ENCODE results near the gene TNMD.

The TNMD gene

GRCh38 chrX:100645106-100645505, 60.4 kb downstream of the TNMD start:
- no peak for TF ChIP-seq CTCF (IDR thresholded peaks at IDR 0.05; ENCODE audit: low read depth, low read length, missing control alignments)
- Histone ChIP-seq H3K27me3 (replicated peaks) (no peaks in the 10 kb centered on the region), H3K27ac (peak overlapping the region; percentile 79), H3K36me3 (replicated peaks) (no peaks in the 10 kb centered on the region), H3K4me3 (ENCODE audit: low read depth, low read length) (peak overlapping the region; percentile 68)
- in situ Hi-C loops (cut with HindIII; ENCODE audit: low pct_ligation_motif_present, low sequenced_read_pairs) = no loop called here
- DNase-seq = no peak

DNA sequence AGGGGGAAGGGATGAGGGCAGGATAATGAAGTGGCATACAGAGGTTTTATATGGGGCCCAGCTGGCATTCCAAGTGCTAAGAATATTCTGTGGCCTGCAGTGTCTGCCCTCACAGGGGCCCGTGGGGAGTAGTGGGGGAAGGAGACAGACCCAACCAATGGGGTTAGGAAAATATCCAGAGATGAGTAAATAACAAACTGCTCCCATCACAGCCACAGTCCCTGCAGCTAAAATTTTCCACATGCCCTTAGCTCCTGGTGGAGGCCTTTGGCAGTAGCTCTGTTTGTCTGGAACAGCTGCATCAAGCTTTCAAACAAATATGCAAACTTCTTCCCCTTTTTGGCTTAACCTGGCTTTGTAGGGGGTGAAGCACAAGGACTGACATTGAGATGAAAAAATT, 62.4 kb downstream of the TNMD start:
- H3K36me3 ChIP-seq (replicated peaks) = peaks cover 2% of the 10 kb centered on the region
- H3K27me3 ChIP-seq (replicated peaks) = no peaks in the 10 kb centered on the region
- in situ Hi-C loops (cut with HindIII; ENCODE audit: low pct_ligation_motif_present, low sequenced_read_pairs) = no loop called here
- peak; percentile 35 for TF ChIP-seq CTCF (IDR thresholded peaks at IDR 0.05; ENCODE audit: low read depth, low read length, missing control alignments)
- no peak overlapping the region for H3K4me3 ChIP-seq (ENCODE audit: low read depth, low read length)
- H3K27ac ChIP-seq = peak overlapping the region; percentile 94
- DNase-seq = no peak

- peaks cover 2% of the 10 kb centered on the region for H3K36me3 ChIP-seq (replicated peaks)
- TF ChIP-seq CTCF (IDR thresholded peaks at IDR 0.05; ENCODE audit: low read depth, low read length, missing control alignments) = no peak
- in situ Hi-C loops (cut with HindIII; ENCODE audit: low pct_ligation_motif_present, low sequenced_read_pairs) = no loop called here
- peak overlapping the region; percentile 94 for H3K27ac ChIP-seq
- H3K27me3 ChIP-seq (replicated peaks) = no peaks in the 10 kb centered on the region
- H3K4me3 ChIP-seq (ENCODE audit: low read depth, low read length) = no peak overlapping the region
- DNase-seq = no peak
Measured at GRCh38 chrX:100647739-100648138, 63.0 kb downstream of the TNMD start.

GRCh38 chrX:100648458-100649417, 64.0 kb downstream of the TNMD start:
- peak; percentile 82 for DNase-seq
- peaks cover 6% of the 10 kb centered on the region for H3K36me3 ChIP-seq (replicated peaks)
- in situ Hi-C loops (cut with HindIII; ENCODE audit: low pct_ligation_motif_present, low sequenced_read_pairs) = no loop called here

More at GRCh38 chrX:100648458-100649417, 64.0 kb downstream of the TNMD start:
- no peak for TF ChIP-seq CTCF (IDR thresholded peaks at IDR 0.05; ENCODE audit: low read depth, low read length, missing control alignments)
- H3K27ac ChIP-seq = peak overlapping the region; percentile 94
- H3K4me3 ChIP-seq (ENCODE audit: low read depth, low read length) = no peak overlapping the region
- no peaks in the 10 kb centered on the region for H3K27me3 ChIP-seq (replicated peaks)

Data from brain microvascular endothelial cell (primary cell).